HAP-1 (cell line): ENCODE measurements around the gene FSD1L.

Experiments
- DNase-seq, 2 experiments: peaks; one replicate each; pipeline ENCODE4 v3.0.0-alpha.2; 2016 to 2020; ENCODE audit warnings: low spot score in 2 of 2
- H3K27me3 ChIP-seq: fragments of 250-450 bp; sonication (Bioruptor Pico); 2 replicates; pipeline ENCODE4 v1.5.1; 2020; ENCODE audit warnings: low read depth, mild to moderate bottlenecking, moderate library complexity
- H3K36me3 ChIP-seq: fragments of 250-450 bp; sonication (Bioruptor Pico); replicated peaks from 2 replicates; pipeline ENCODE4 v1.5.1; 2020; ENCODE audit warnings: mild to moderate bottlenecking
- H3K4me1 ChIP-seq: fragments of 250-450 bp; sonication (Bioruptor Pico); 2 replicates; pipeline ENCODE4 v1.5.1; 2020; ENCODE audit warnings: mild to moderate bottlenecking
- H3K4me3 ChIP-seq: fragments of 250-450 bp; sonication (Bioruptor Pico); 2 replicates; pipeline ENCODE4 v1.5.1; 2020; ENCODE audit warnings: mild to moderate bottlenecking, moderate library complexity
- H3K9me3 ChIP-seq: fragments of 250-450 bp; sonication (Bioruptor Pico); 2 replicates; pipeline ENCODE4 v1.5.1; 2020; ENCODE audit warnings: mild to moderate bottlenecking, moderate library complexity
- in situ Hi-C: fragments of 300-500 bp; cut with MboI; formaldehyde crosslinking; loops from 3 replicates; pipeline ENCODE4 v1.14.3; 2020; ENCODE audit warnings: low sequenced_read_pairs, inconsistent platforms, mixed read lengths

Gene FSD1L

DNA sequence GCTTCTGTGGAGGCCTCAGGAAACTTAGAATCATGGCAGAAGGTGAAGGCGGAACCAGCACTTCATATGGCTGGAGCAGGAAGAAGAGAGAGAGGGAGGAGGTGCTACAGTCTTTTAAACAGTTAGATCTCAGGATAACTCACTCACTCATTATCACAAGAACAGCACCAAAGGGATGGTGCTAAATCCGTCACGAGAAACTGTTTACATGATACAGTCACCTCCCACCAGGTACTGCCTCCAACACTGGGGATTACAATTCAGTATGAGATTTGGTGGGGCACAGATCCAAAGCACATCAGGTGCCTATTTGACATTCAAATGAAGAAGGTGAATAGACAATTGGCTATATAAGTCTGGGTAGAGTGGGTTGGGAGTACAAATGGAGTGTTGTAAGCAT lies 145.3 kb downstream of the FSD1L start:
- H3K4me1 ChIP-seq: no peaks in the 10 kb centered on the region
- in situ Hi-C loops: no loop called here

More for the DNA sequence above, 145.3 kb downstream of the FSD1L start:
- no peak for DNase-seq
- Histone ChIP-seq H3K4me3 (no peak overlapping the region), H3K9me3 (no peaks in the 10 kb centered on the region), H3K36me3 (no peaks in the 10 kb centered on the region), H3K27me3 (no peaks in the 10 kb centered on the region)
